Measurements from ENCODE around the gene LTF. TPM values are rescaled to one million over a fixed set of nuclear protein-coding genes. Genes with fewer than 3 reads are reported as not detected.

Gene LTF
- total RNA-seq, 2 donors from 2014 or later: 0.51 to 1.8 TPM

GRCh38 chr3:46465196-46465520 is 453 bp upstream of the LTF start:
- Histone ChIP-seq H3K27ac (no peak overlapping the region), H3K4me1 (peaks cover 0 to 29% of the 10 kb centered on the region in 2 donors), H3K36me3 (no peaks in the 10 kb centered on the region), H3K4me3 (no peak overlapping the region), H3K27me3 (peaks cover 6 to 8% of the 10 kb centered on the region in 2 donors), H3K9me3 (no peaks in the 10 kb centered on the region)
- no peak for DNase-seq (ENCODE audit: low spot score)
- TF ChIP-seq CTCF (IDR thresholded peaks at IDR 0.05): no peak

GRCh38 chr3:46463868-46464241 is 850 bp downstream of the LTF start:
- Histone ChIP-seq H3K4me1 (peaks cover 0 to 29% of the 10 kb centered on the region in 2 donors), H3K4me3 (no peak overlapping the region), H3K9me3 (no peaks in the 10 kb centered on the region), H3K27ac (peak overlapping the region in 1 of 2 donors; percentile 50), H3K27me3 (peaks cover 6 to 8% of the 10 kb centered on the region in 2 donors), H3K36me3 (no peaks in the 10 kb centered on the region)
- TF ChIP-seq CTCF (IDR thresholded peaks at IDR 0.05): no peak
- no peak for DNase-seq (ENCODE audit: low spot score)

GRCh38 chr3:46463120-46463867 is 1.4 kb downstream of the LTF start:
- TF ChIP-seq CTCF (IDR thresholded peaks at IDR 0.05): no peak
- H3K4me1 ChIP-seq: peaks cover 0 to 29% of the 10 kb centered on the region in 2 donors

GRCh38 chr3:46462511-46462910 is 2.2 kb downstream of the LTF start:
- peaks cover 0 to 29% of the 10 kb centered on the region in 2 donors for H3K4me1 ChIP-seq
- TF ChIP-seq CTCF (IDR thresholded peaks at IDR 0.05): no peak
- H3K4me3 ChIP-seq: peak overlapping the region in 1 of 2 donors; percentile 25
- H3K27me3 ChIP-seq: peaks cover 6 to 8% of the 10 kb centered on the region in 2 donors
- peak overlapping the region; percentile 21 to 50 for H3K27ac ChIP-seq
- DNase-seq (ENCODE audit: low spot score): peak; percentile 42
- no peaks in the 10 kb centered on the region for H3K36me3 ChIP-seq
- no peaks in the 10 kb centered on the region for H3K9me3 ChIP-seq

More at GRCh38 chr3:46463120-46463867, 1.4 kb downstream of the LTF start:
- peak overlapping the region; percentile 21 to 50 for H3K27ac ChIP-seq
- peaks cover 6 to 8% of the 10 kb centered on the region in 2 donors for H3K27me3 ChIP-seq
- H3K4me3 ChIP-seq: peak overlapping the region in 1 of 2 donors; percentile 25
- H3K36me3 ChIP-seq: no peaks in the 10 kb centered on the region
- H3K9me3 ChIP-seq: no peaks in the 10 kb centered on the region
- DNase-seq (ENCODE audit: low spot score): peak; percentile 51

- H3K27ac ChIP-seq: peak overlapping the region in 1 of 2 donors; percentile 50
- H3K36me3 ChIP-seq: no peaks in the 10 kb centered on the region
- no peak for DNase-seq (ENCODE audit: low spot score)
- peaks cover 0 to 29% of the 10 kb centered on the region in 2 donors for H3K4me1 ChIP-seq
- peak overlapping the region in 1 of 2 donors; percentile 25 for H3K4me3 ChIP-seq
- H3K27me3 ChIP-seq: peaks cover 6 to 8% of the 10 kb centered on the region in 2 donors
- peak in 1 of 2 donors; percentile 28 for TF ChIP-seq CTCF (IDR thresholded peaks at IDR 0.05)
- H3K9me3 ChIP-seq: no peaks in the 10 kb centered on the region
Measured at GRCh38 chr3:46462111-46462510, 2.6 kb downstream of the LTF start.

Measured in right atrium auricular region (tissue), 2 donors.